GM21367 (cell line): ENCODE results near the gene SLC25A26.

Experiments
- ATAC-seq: cut with Tn5 transposase; IDR thresholded peaks from one replicate; pipeline ENCODE4 v1.9.1; 2021; ENCODE audit not compliant: unreplicated experiment

Gene SLC25A26

DNA sequence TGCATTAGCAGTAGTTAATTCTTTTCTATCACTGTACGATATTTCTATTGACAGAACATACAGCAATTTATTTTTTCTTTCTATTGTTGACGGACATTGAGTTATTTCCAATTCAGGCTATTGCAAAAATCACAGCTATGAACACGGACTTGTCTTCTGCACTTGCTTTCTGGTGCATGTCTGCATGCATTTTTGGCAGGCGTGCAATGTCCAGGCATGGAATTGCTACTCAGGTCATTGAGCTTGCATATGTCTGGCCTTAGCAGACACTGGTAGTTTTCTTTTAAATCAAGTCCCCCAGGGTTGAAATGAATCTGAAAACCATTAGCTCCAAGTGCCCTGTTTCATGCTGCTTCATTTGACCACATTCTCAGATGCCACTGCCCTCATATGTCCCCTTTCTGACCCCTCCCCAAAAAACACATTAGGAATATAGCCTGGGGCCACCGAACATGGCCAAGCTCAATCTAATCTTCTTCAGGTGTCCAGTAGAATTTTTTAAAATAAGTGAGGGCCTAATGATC lies 207.2 kb downstream of the SLC25A26 start:
- no peak for ATAC-seq
